H9 (cell line): ENCODE results near the gene SESTD1. TPM values are rescaled to one million over a fixed set of nuclear protein-coding genes. Genes with fewer than 3 reads are reported as not detected.
"Not testable (repeated sequence)": the region's sequence is repeated elsewhere in the genome, so short reads cannot be mapped to it uniquely, and the experiment has no call there.

ENCODE experiments used
- DNase-seq: peaks from one replicate; pipeline ENCODE4 v3.0.0-alpha.2; 2017
- H2AFZ ChIP-seq: one replicate; pipeline ENCODE4 v1.6.1; 2013; ENCODE audit warnings: mild to moderate bottlenecking, low read length, control low read depth, moderate library complexity
- H2AK5ac ChIP-seq: 2 replicates; pipeline ENCODE4 v1.6.1; 2013; ENCODE audit warnings: low read length, control low read depth, mixed read lengths; ENCODE audit not compliant: insufficient read length
- H2BK120ac ChIP-seq: one replicate; pipeline ENCODE4 v1.6.1; 2013; ENCODE audit warnings: low read depth, mild to moderate bottlenecking, low read length, control low read depth, inconsistent platforms; ENCODE audit not compliant: poor library complexity, severe bottlenecking
- H2BK12ac ChIP-seq: 2 replicates; pipeline ENCODE4 v1.6.1; 2013; ENCODE audit warnings: low read length, control low read depth, mixed read lengths, low read depth; ENCODE audit not compliant: insufficient read length
- H2BK15ac ChIP-seq: 2 replicates; pipeline ENCODE4 v1.6.1; 2013; ENCODE audit warnings: low read depth, low read length, control low read depth
- H2BK20ac ChIP-seq: one replicate; pipeline ENCODE4 v1.6.1; 2013; ENCODE audit warnings: low read depth, mild to moderate bottlenecking, low read length, control low read depth, inconsistent platforms; ENCODE audit not compliant: poor library complexity, severe bottlenecking
- H2BK5ac ChIP-seq: 2 replicates; pipeline ENCODE4 v1.6.1; 2013; ENCODE audit warnings: low read length, control low read depth, mixed read lengths; ENCODE audit not compliant: insufficient read length
- H3K14ac ChIP-seq: 2 replicates; pipeline ENCODE4 v1.6.1; 2013; ENCODE audit warnings: low read length, control low read depth; ENCODE audit not compliant: insufficient read depth
- H3K18ac ChIP-seq: 2 replicates; pipeline ENCODE4 v1.6.1; 2013; ENCODE audit warnings: low read depth, mild to moderate bottlenecking, mixed read lengths, low read length, control low read depth; ENCODE audit not compliant: insufficient read length
- H3K23ac ChIP-seq: 2 replicates; pipeline ENCODE4 v1.6.1; 2013; ENCODE audit warnings: low read length, control low read depth, mixed read lengths, low read depth; ENCODE audit not compliant: insufficient read length
- H3K23me2 ChIP-seq: 2 replicates; pipeline ENCODE4 v1.6.1; 2013; ENCODE audit warnings: low read depth, mild to moderate bottlenecking, mixed read lengths, low read length, control low read depth; ENCODE audit not compliant: insufficient read length, poor library complexity, severe bottlenecking
- H3K27ac ChIP-seq: 2 replicates; pipeline ENCODE4 v1.5.1; 2013; ENCODE audit warnings: low read length, control low read depth, mixed read lengths, low read depth; ENCODE audit not compliant: insufficient read length
- H3K27me3 ChIP-seq: 2 replicates; pipeline ENCODE4 v1.6.1; 2013; ENCODE audit warnings: low read length, control low read depth, inconsistent platforms; ENCODE audit not compliant: insufficient read depth
- H3K4ac ChIP-seq: 2 replicates; pipeline ENCODE4 v1.6.1; 2013; ENCODE audit warnings: low read depth, mild to moderate bottlenecking, control low read depth, inconsistent platforms, low read length, moderate library complexity
- H3K4me1 ChIP-seq: 2 replicates; pipeline ENCODE4 v1.6.1; 2013; ENCODE audit warnings: low read length, control low read depth, inconsistent platforms; ENCODE audit not compliant: insufficient read depth
- H3K4me2 ChIP-seq: 2 replicates; pipeline ENCODE4 v1.6.1; 2013; ENCODE audit warnings: low read length, control low read depth, mixed read lengths; ENCODE audit not compliant: insufficient read length, insufficient read depth
- H3K56ac ChIP-seq: 2 replicates; pipeline ENCODE4 v1.6.1; 2013; ENCODE audit warnings: low read depth, mild to moderate bottlenecking, mixed read lengths, low read length, control low read depth; ENCODE audit not compliant: insufficient read length
- H3K79me1 ChIP-seq: 2 replicates; pipeline ENCODE4 v1.6.1; 2013; ENCODE audit warnings: low read depth, mild to moderate bottlenecking, moderate library complexity, low read length, control low read depth, inconsistent platforms; ENCODE audit not compliant: insufficient read depth, poor library complexity, severe bottlenecking
- H3K79me2 ChIP-seq: 2 replicates; pipeline ENCODE4 v1.6.1; 2013; ENCODE audit warnings: low read length, control low read depth, inconsistent platforms; ENCODE audit not compliant: insufficient read depth
- H3K9ac ChIP-seq: 2 replicates; pipeline ENCODE4 v1.6.1; 2013; ENCODE audit warnings: low read length, control low read depth, mixed read lengths; ENCODE audit not compliant: insufficient read length; ENCODE audit errors: extremely low read depth
- H3K9me3 ChIP-seq: one replicate; pipeline ENCODE4 v1.6.1; 2013; ENCODE audit warnings: low read depth, low read length, inconsistent platforms; ENCODE audit not compliant: control insufficient read depth
- H3T11ph ChIP-seq: one replicate; pipeline ENCODE4 v1.6.1; 2013; ENCODE audit warnings: mild to moderate bottlenecking, low read length, control low read depth, inconsistent platforms
- H4K20me1 ChIP-seq: one replicate; pipeline ENCODE4 v1.6.1; 2013; ENCODE audit not compliant: control insufficient read depth, insufficient read length, insufficient read depth
- H4K5ac ChIP-seq: 2 replicates; pipeline ENCODE4 v1.6.1; 2013; ENCODE audit warnings: low read depth, mild to moderate bottlenecking, mixed read lengths, low read length, control low read depth; ENCODE audit not compliant: insufficient read length
- H4K8ac ChIP-seq: replicated peaks from 2 replicates; pipeline ENCODE4 v1.6.1; 2013; ENCODE audit warnings: low read length, control low read depth, mixed read lengths, low read depth; ENCODE audit not compliant: insufficient read length
- H4K91ac ChIP-seq: 2 replicates; pipeline ENCODE4 v1.6.1; 2013; ENCODE audit warnings: low read depth, mild to moderate bottlenecking, moderate library complexity, mixed read lengths, low read length, control low read depth; ENCODE audit not compliant: insufficient read length
- H3K27ac Mint-ChIP-seq, 3 experiments: 2 replicates in 2 of 3; 3 replicates in 1 of 3; pipeline ENCODE4 v1.8.0; 2020 to 2021; ENCODE audit warnings: mixed read lengths in 3 of 3, mild to moderate bottlenecking in 1 of 3, moderate library complexity in 1 of 3
- H3K27me3 Mint-ChIP-seq: 2 replicates; pipeline ENCODE4 v1.8.0; 2021; ENCODE audit warnings: low read depth, mild to moderate bottlenecking, moderate library complexity, mixed read lengths
- H3K36me3 Mint-ChIP-seq, 3 experiments: 2 replicates in 2 of 3; 3 replicates in 1 of 3; pipeline ENCODE4 v1.8.0; 2020 to 2021; ENCODE audit warnings: low read depth in 3 of 3, mixed read lengths in 3 of 3; ENCODE audit not compliant: insufficient read depth in 1 of 3
- H3K4me1 Mint-ChIP-seq, 2 experiments: 2 replicates each; pipeline ENCODE4 v1.8.0; 2020; ENCODE audit warnings: mixed read lengths in 2 of 2
- H3K4me3 Mint-ChIP-seq, 2 experiments: 2 replicates in 1 of 2; 3 replicates in 1 of 2; pipeline ENCODE4 v1.8.0; 2020 to 2021; ENCODE audit warnings: mild to moderate bottlenecking in 2 of 2, mixed read lengths in 2 of 2, moderate library complexity in 1 of 2
- H3K9me3 Mint-ChIP-seq, 2 experiments: 2 replicates in 1 of 2; 3 replicates in 1 of 2; pipeline ENCODE4 v1.8.0; 2020; ENCODE audit warnings: mild to moderate bottlenecking in 2 of 2, mixed read lengths in 2 of 2, moderate library complexity in 1 of 2
- CTCF ChIP-seq: fragments of 200-600 bp; sonication (generic); conservative IDR thresholded peaks from 3 replicates; pipeline ENCODE4 v1.8.0; 2021; ENCODE audit warnings: antibody characterized with exemption, mild to moderate bottlenecking
- WGBS: extraction: QIAGEN DNeasy Blood & Tissue Kit; methylation state at CpG from one replicate; pipeline ENCODE4 v1.1.7; 2013; ENCODE audit warnings: missing lambda C conversion rate, low lambda C conversion rate, mixed read lengths; ENCODE audit not compliant: insufficient read length; ENCODE audit errors: extremely low coverage; 5-methylcytosine and 5-hydroxymethylcytosine counted together
- total RNA-seq: library from RNA; stranded (reverse); gene quantifications from 2 replicates; pipeline ENCODE4 v1.2.1, GENCODE V29; 2021

The SESTD1 gene
- total RNA-seq, 1 experiment from 2014 or later = 44.4 TPM

GRCh38 chr2:179057737-179058136 lies 206.9 kb downstream of the SESTD1 start:
- Mint-ChIP-seq H3K9me3 (peaks cover 0 to 4% of the 10 kb centered on the region in 2 experiments; a peak in 2 of 5 replicates), H3K27me3 (no peaks in the 10 kb centered on the region; the same call in none of the 2 replicates), H3K27ac (peak overlapping the region in 2 of 3 experiments; percentile 48 to 71; a peak in 2 of 7 replicates), H3K4me1 (peaks cover 22 to 36% of the 10 kb centered on the region in 2 experiments), H3K4me3 (no peak overlapping the region), H3K36me3 (peaks cover 0 to 14% (median 0%) of the 10 kb centered on the region in 3 experiments; a peak in 4 of 7 replicates)
- Histone ChIP-seq H3K79me2 (no peaks in the 10 kb centered on the region), H3K27me3 (no peaks in the 10 kb centered on the region), H3K9me3 (no peaks in the 10 kb centered on the region), H3K4ac (no peak overlapping the region), H2BK120ac (no peak overlapping the region), H2BK12ac (no peak overlapping the region), H3K23ac (no peak overlapping the region), H2BK5ac (no peak overlapping the region), H3K14ac (no peak overlapping the region), H3K4me2 (no peak overlapping the region), H4K91ac (no peak overlapping the region), H4K8ac (no peak overlapping the region), H3K23me2 (no peaks in the 10 kb centered on the region), H2AK5ac (no peak overlapping the region), H3K9ac (no peak overlapping the region), H2BK20ac (no peak overlapping the region), H3K79me1 (no peaks in the 10 kb centered on the region), H2BK15ac (no peak overlapping the region), H4K5ac (no peak overlapping the region), H3K4me1 (peaks cover 7% of the 10 kb centered on the region; the same call in 1 of the 2 replicates), H4K20me1 (no peaks in the 10 kb centered on the region), H2AFZ (no peak overlapping the region), H3K56ac (no peak overlapping the region), H3T11ph (no peak overlapping the region), H3K18ac (no peak overlapping the region), H3K27ac (no peak overlapping the region)
- no CpG with 5 or more reads among the region's 5 CpGs for WGBS
- TF ChIP-seq CTCF = no peak
- DNase-seq = no peak

GRCh38 chr2:179053568-179053967 lies 211.1 kb downstream of the SESTD1 start:
- H2BK15ac ChIP-seq, DNase-seq, H4K20me1 ChIP-seq, H3K9me3 Mint-ChIP-seq, H2BK5ac ChIP-seq, H3K56ac ChIP-seq, H4K8ac ChIP-seq, H3K27me3 Mint-ChIP-seq, H2AK5ac ChIP-seq, H2BK120ac ChIP-seq, H3K4ac ChIP-seq, H3K27ac ChIP-seq, H3K23me2 ChIP-seq, H3K4me3 Mint-ChIP-seq, H2BK12ac ChIP-seq, H3K36me3 Mint-ChIP-seq, H3K9ac ChIP-seq, H3K18ac ChIP-seq, H2AFZ ChIP-seq, H4K5ac ChIP-seq, H4K91ac ChIP-seq, H3K79me2 ChIP-seq, H3K4me1 ChIP-seq, H3K9me3 ChIP-seq, H3K4me2 ChIP-seq, H3K23ac ChIP-seq, H3K14ac ChIP-seq, H2BK20ac ChIP-seq, H3T11ph ChIP-seq, H3K27me3 ChIP-seq, H3K27ac Mint-ChIP-seq, H3K79me1 ChIP-seq: not testable (repeated sequence)
- WGBS = no CpG with 5 or more reads among the region's 3 CpGs
- H3K4me1 Mint-ChIP-seq = peaks cover 28 to 37% of the 10 kb centered on the region in 2 experiments
